Measurements from ENCODE around the gene INF2. TPM values are rescaled to one million over a fixed set of nuclear protein-coding genes. Genes with fewer than 3 reads are reported as not detected.

The INF2 gene
- total RNA-seq, 1 experiment from 2014 or later, result 113 TPM

DNA sequence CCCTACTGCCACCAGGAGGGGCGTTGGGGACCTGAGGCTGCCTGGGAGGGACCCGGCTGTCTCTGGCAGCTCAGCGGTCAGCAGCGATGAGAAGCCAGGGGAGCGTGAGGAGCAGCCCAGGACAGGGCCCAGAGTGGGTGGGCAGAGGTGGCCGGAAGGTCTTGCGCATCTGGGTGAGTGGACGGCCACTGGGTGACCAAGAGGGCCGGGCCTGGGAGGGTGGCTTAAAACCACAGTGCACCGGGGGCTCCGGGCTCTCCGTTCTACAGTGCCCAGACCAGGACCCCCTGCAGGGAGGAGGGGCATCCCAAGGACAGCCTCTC is 10.0 kb downstream of the INF2 start:
- H3K4me1 ChIP-seq (replicated peaks; ENCODE audit: insufficient read depth), result no peaks in the 10 kb centered on the region
- CTCF ChIA-PET, result no interaction called here

DNA sequence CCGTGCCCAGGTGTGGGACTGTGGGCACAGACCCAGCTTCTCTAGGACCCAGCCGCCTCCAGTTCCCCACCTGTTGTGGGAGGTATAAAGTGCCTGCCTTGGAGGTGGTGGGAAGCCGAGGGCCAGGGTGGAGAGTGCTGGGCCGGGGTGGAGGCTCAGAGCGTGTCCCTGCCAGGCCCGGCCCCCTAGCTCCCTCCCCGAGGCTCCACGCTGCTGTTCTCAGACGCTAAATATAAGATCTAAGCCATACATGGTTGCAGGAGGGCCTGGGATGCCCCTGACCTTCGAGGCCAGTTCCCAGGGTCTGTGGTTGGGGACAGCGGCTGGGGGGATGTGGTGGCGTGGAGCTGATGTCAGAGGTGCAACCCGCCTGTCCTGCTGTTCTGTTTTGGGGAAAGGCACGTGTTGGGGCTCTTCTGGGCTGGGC is 10.8 kb downstream of the INF2 start:
- no peak overlapping the region for H3K4me3 ChIP-seq
- intact Hi-C loops (cut with micrococcal nuclease; ENCODE audit: unreplicated experiment), result no loop called here
- peaks cover 3% of the 10 kb centered on the region; the same call in 1 of the 2 replicates for H3K36me3 ChIP-seq (ENCODE audit: low read depth)
- H3K4me2 ChIP-seq, result no peak overlapping the region
- no peak overlapping the region for H2AFZ ChIP-seq
- BruUV-seq (replicated peaks), result no TSS peak
- H4K20me1 ChIP-seq (ENCODE audit: insufficient read depth), result peaks cover 29% of the 10 kb centered on the region
- DNase-seq, result no peak
- ChIA-PET CTCF (no interaction called here), POLR2A (ENCODE audit: unreplicated experiment) (no interaction called here)
- 0 out of 2 replicates have a peak, but pooled peaks cover 4% of the 10 kb centered on the region for H3F3A ChIP-seq (ENCODE audit: insufficient read depth, low read depth)
- no peaks in the 10 kb centered on the region for H3K4me1 ChIP-seq (replicated peaks; ENCODE audit: insufficient read depth)
- no peak for TF ChIP-seq EZH2 (IDR thresholded peaks at IDR 0.05; ENCODE audit: low read depth)
- TF ChIP-seq, protein P1, sequence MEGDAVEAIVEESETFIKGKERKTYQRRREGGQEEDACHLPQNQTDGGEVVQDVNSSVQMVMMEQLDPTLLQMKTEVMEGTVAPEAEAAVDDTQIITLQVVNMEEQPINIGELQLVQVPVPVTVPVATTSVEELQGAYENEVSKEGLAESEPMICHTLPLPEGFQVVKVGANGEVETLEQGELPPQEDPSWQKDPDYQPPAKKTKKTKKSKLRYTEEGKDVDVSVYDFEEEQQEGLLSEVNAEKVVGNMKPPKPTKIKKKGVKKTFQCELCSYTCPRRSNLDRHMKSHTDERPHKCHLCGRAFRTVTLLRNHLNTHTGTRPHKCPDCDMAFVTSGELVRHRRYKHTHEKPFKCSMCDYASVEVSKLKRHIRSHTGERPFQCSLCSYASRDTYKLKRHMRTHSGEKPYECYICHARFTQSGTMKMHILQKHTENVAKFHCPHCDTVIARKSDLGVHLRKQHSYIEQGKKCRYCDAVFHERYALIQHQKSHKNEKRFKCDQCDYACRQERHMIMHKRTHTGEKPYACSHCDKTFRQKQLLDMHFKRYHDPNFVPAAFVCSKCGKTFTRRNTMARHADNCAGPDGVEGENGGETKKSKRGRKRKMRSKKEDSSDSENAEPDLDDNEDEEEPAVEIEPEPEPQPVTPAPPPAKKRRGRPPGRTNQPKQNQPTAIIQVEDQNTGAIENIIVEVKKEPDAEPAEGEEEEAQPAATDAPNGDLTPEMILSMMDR (conservative IDR thresholded peaks at IDR 0.05), result no peak
- H3K9me2 ChIP-seq (ENCODE audit: insufficient read depth), result no peaks in the 10 kb centered on the region
- H3K79me2 ChIP-seq (ENCODE audit: low read depth), result no peaks in the 10 kb centered on the region
- H3K27me3 ChIP-seq (ENCODE audit: insufficient read depth, low read depth), result no peaks in the 10 kb centered on the region
- no peaks in the 10 kb centered on the region for H3K9me3 ChIP-seq (ENCODE audit: insufficient read depth, low read depth)
- no peak overlapping the region for H3K27ac ChIP-seq

More for the DNA sequence above, 10.0 kb downstream of the INF2 start:
- Histone ChIP-seq H3K4me2 (no peak overlapping the region), H3K27me3 (ENCODE audit: insufficient read depth, low read depth) (no peaks in the 10 kb centered on the region), H3K4me3 (no peak overlapping the region), H3K79me2 (ENCODE audit: low read depth) (0 out of 2 replicates have a peak, but pooled peaks cover 3% of the 10 kb centered on the region), H3F3A (ENCODE audit: insufficient read depth, low read depth) (no peaks in the 10 kb centered on the region; the same call in 1 of the 2 replicates), H4K20me1 (ENCODE audit: insufficient read depth) (peaks cover 38% of the 10 kb centered on the region), H3K9me3 (ENCODE audit: insufficient read depth, low read depth) (no peaks in the 10 kb centered on the region), H3K36me3 (ENCODE audit: low read depth) (no peaks in the 10 kb centered on the region; the same call in 1 of the 2 replicates), H2AFZ (no peak overlapping the region), H3K9me2 (ENCODE audit: insufficient read depth) (no peaks in the 10 kb centered on the region), H3K27ac (no peak overlapping the region)
- no peak for TF ChIP-seq EZH2 (IDR thresholded peaks at IDR 0.05; ENCODE audit: low read depth)
- TF ChIP-seq, protein P1 (conservative IDR thresholded peaks at IDR 0.05), result no peak
- no peak for DNase-seq
- intact Hi-C loops (cut with micrococcal nuclease; ENCODE audit: unreplicated experiment), result no loop called here
- POLR2A ChIA-PET (ENCODE audit: unreplicated experiment), result no interaction called here
- no TSS peak for BruUV-seq (replicated peaks)

GRCh38 chr14:104700747-104701217 is 11.4 kb downstream of the INF2 start:
- BruUV-seq (replicated peaks), result no TSS peak
- no peak overlapping the region for H3K4me2 ChIP-seq
- no peak overlapping the region for H3K4me3 ChIP-seq
- no peak overlapping the region for H3K27ac ChIP-seq
- DNase-seq, result no peak
- H2AFZ ChIP-seq, result no peak overlapping the region
- TF ChIP-seq, protein P1 (conservative IDR thresholded peaks at IDR 0.05), result no peak
- no peak for TF ChIP-seq EZH2 (IDR thresholded peaks at IDR 0.05; ENCODE audit: low read depth)
- ChIA-PET CTCF (no interaction called here), POLR2A (ENCODE audit: unreplicated experiment) (no interaction called here)
- intact Hi-C loops (cut with micrococcal nuclease; ENCODE audit: unreplicated experiment), result no loop called here
- peaks cover 28% of the 10 kb centered on the region for H4K20me1 ChIP-seq (ENCODE audit: insufficient read depth)
- no peaks in the 10 kb centered on the region for H3K4me1 ChIP-seq (replicated peaks; ENCODE audit: insufficient read depth)
- H3K9me2 ChIP-seq (ENCODE audit: insufficient read depth), result no peaks in the 10 kb centered on the region
- 0 out of 2 replicates have a peak, but pooled peaks cover 4% of the 10 kb centered on the region for H3F3A ChIP-seq (ENCODE audit: insufficient read depth, low read depth)
- H3K9me3 ChIP-seq (ENCODE audit: insufficient read depth, low read depth), result no peaks in the 10 kb centered on the region
- no peaks in the 10 kb centered on the region for H3K27me3 ChIP-seq (ENCODE audit: insufficient read depth, low read depth)
- H3K79me2 ChIP-seq (ENCODE audit: low read depth), result no peaks in the 10 kb centered on the region
- peaks cover 3% of the 10 kb centered on the region; the same call in 1 of the 2 replicates for H3K36me3 ChIP-seq (ENCODE audit: low read depth)

Data from PC-9 (cell line).